Hepatocyte (in vitro differentiated cells): Measurements from ENCODE around the gene SLC15A3.

ENCODE experiments used
- CTCF ChIP-seq: fragments of 200-600 bp; sonication (generic); IDR thresholded peaks from 2 replicates; pipeline ENCODE4 v1.5.1; 2016; ENCODE audit warnings: antibody characterized with exemption, mild to moderate bottlenecking; ENCODE audit not compliant: poor library complexity
- EZH2 ChIP-seq: fragments of 200-600 bp; sonication (generic); IDR thresholded peaks from 2 replicates; pipeline ENCODE4 v1.6.1; 2016; ENCODE audit warnings: antibody characterized with exemption, mild to moderate bottlenecking, borderline replicate concordance

- no peak for TF ChIP-seq CTCF
- TF ChIP-seq EZH2 = no peak
Measured at GRCh38 chr11:60972182-60973030, 20.4 kb upstream of the SLC15A3 start.
